ENCODE measurements around the gene CCDC74A. TPM values are rescaled to one million over a fixed set of nuclear protein-coding genes. Genes with fewer than 3 reads are reported as not detected.
A peak's percentile ranks its signal among the peaks of the same experiment; 100 is the strongest.
"Not testable (repeated sequence)": the region's sequence is repeated elsewhere in the genome, so short reads cannot be mapped to it uniquely, and the experiment has no call there.

The CCDC74A gene
- total RNA-seq, 1 experiment from 2014 or later: 29.9 TPM

GRCh38 chr2:131530626-131531344, 3.1 kb downstream of the CCDC74A start:
- ATAC-seq; CTCF ChIA-PET; BruUV-seq (replicated peaks): not testable (repeated sequence)

DNA sequence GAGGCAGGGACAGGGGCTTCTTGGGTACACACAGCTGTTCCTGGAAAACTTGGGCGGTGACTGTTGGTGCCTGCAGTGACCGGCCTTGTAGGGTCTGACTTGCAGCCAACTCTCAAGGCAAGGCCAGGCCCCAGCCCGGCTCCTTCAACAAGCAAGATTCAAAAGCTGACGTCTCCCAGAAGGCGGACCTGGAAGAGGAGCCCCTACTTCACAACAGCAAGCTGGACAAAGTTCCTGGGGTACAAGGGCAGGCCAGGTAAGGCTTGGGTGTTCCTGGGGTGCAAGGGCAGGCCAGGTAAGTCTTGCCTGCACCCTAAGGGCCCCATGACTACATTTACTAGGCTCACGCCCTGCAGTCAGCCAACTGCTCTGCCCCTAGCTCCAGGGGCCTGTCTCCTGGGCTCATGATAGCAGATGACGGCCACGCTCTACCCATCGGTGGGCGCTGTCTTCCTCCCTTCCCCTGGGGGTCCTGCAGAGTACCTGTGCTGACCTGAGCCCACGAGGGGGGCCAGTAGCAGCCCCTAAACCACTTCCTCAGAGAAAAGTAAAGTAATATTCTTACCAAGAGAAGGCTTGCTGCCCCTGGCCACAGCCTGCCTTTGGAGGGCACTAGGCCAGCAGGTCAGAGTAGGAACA, 4.0 kb downstream of the CCDC74A start:
- H3K9me3 ChIP-seq (ENCODE audit: control insufficient read depth, insufficient read depth, low read depth, low read length); H3K4me3 ChIP-seq (ENCODE audit: low read depth in 2 of 2, low read length in 2 of 2); BruUV-seq (replicated peaks); H3K36me3 ChIP-seq (ENCODE audit: control insufficient read depth, insufficient read depth, low read length); CTCF ChIA-PET; H3K27ac ChIP-seq (ENCODE audit: low read length); intact Hi-C loops (cut with micrococcal nuclease; ENCODE audit: unreplicated experiment); ATAC-seq; H3K27me3 ChIP-seq (ENCODE audit: control insufficient read depth, insufficient read depth, low read length); POLR2A ChIA-PET; DNase-seq (ENCODE audit: low read depth, low spot score); H3K4me1 ChIP-seq (ENCODE audit: control insufficient read depth, insufficient read depth, low read length); in situ Hi-C loops (cut with HindIII; ENCODE audit: low pct_unique_long_range_greater_than_20kb, low sequenced_read_pairs): not testable (repeated sequence)

More at GRCh38 chr2:131530626-131531344, 3.1 kb downstream of the CCDC74A start:
- POLR2A ChIA-PET; DNase-seq (ENCODE audit: low read depth, low spot score); intact Hi-C loops (cut with micrococcal nuclease; ENCODE audit: unreplicated experiment); H3K36me3 ChIP-seq (ENCODE audit: control insufficient read depth, insufficient read depth, low read length); H3K9me3 ChIP-seq (ENCODE audit: control insufficient read depth, insufficient read depth, low read depth, low read length); H3K27me3 ChIP-seq (ENCODE audit: control insufficient read depth, insufficient read depth, low read length); H3K4me1 ChIP-seq (ENCODE audit: control insufficient read depth, insufficient read depth, low read length); H3K27ac ChIP-seq (ENCODE audit: low read length); H3K4me3 ChIP-seq (ENCODE audit: low read depth in 2 of 2, low read length in 2 of 2); in situ Hi-C loops (cut with HindIII; ENCODE audit: low pct_unique_long_range_greater_than_20kb, low sequenced_read_pairs): not testable (repeated sequence)
- TF ChIP-seq CTCF (IDR thresholded peaks at IDR 0.05): peak; percentile 59

GRCh38 chr2:131532723-131533608, 5.3 kb downstream of the CCDC74A start:
- H3K36me3 ChIP-seq (ENCODE audit: control insufficient read depth, insufficient read depth, low read length); BruUV-seq (replicated peaks); DNase-seq (ENCODE audit: low read depth, low spot score); H3K27ac ChIP-seq (ENCODE audit: low read length); H3K4me1 ChIP-seq (ENCODE audit: control insufficient read depth, insufficient read depth, low read length); CTCF ChIA-PET; H3K27me3 ChIP-seq (ENCODE audit: control insufficient read depth, insufficient read depth, low read length); H3K9me3 ChIP-seq (ENCODE audit: control insufficient read depth, insufficient read depth, low read depth, low read length); in situ Hi-C loops (cut with HindIII; ENCODE audit: low pct_unique_long_range_greater_than_20kb, low sequenced_read_pairs); H3K4me3 ChIP-seq (ENCODE audit: low read depth in 2 of 2, low read length in 2 of 2); ATAC-seq; intact Hi-C loops (cut with micrococcal nuclease; ENCODE audit: unreplicated experiment); POLR2A ChIA-PET: not testable (repeated sequence)

- H3K36me3 ChIP-seq (ENCODE audit: control insufficient read depth, insufficient read depth, low read length); H3K4me3 ChIP-seq (ENCODE audit: low read depth in 2 of 2, low read length in 2 of 2); intact Hi-C loops (cut with micrococcal nuclease; ENCODE audit: unreplicated experiment); CTCF ChIA-PET; BruUV-seq (replicated peaks); in situ Hi-C loops (cut with HindIII; ENCODE audit: low pct_unique_long_range_greater_than_20kb, low sequenced_read_pairs); ATAC-seq; H3K27ac ChIP-seq (ENCODE audit: low read length); DNase-seq (ENCODE audit: low read depth, low spot score); H3K27me3 ChIP-seq (ENCODE audit: control insufficient read depth, insufficient read depth, low read length); H3K9me3 ChIP-seq (ENCODE audit: control insufficient read depth, insufficient read depth, low read depth, low read length); H3K4me1 ChIP-seq (ENCODE audit: control insufficient read depth, insufficient read depth, low read length); POLR2A ChIA-PET: not testable (repeated sequence)
These were observed 6.1 kb downstream of the CCDC74A start for GRCh38 chr2:131533609-131534316.

DNA sequence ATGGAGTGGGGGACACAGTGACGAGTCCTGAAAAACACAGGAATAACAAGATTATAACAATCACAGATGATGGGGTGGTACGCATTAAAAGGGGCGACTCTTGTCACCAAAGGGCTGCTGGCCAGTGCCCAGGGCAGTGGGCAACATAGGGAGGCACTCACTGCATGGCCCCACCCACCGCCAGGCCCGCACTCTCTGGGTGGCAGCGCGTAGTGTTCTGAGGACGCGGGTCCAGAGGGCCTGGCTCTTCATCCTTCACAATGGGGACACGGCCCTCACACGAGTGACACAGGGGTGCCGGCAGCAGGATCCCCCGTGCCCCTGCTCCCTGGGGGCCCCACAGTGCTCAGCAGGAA, 6.6 kb downstream of the CCDC74A start:
- H3K4me1 ChIP-seq (ENCODE audit: control insufficient read depth, insufficient read depth, low read length); H3K27ac ChIP-seq (ENCODE audit: low read length); BruUV-seq (replicated peaks); ATAC-seq; intact Hi-C loops (cut with micrococcal nuclease; ENCODE audit: unreplicated experiment); DNase-seq (ENCODE audit: low read depth, low spot score); POLR2A ChIA-PET; H3K27me3 ChIP-seq (ENCODE audit: control insufficient read depth, insufficient read depth, low read length); H3K4me3 ChIP-seq (ENCODE audit: low read depth in 2 of 2, low read length in 2 of 2); CTCF ChIA-PET; H3K9me3 ChIP-seq (ENCODE audit: control insufficient read depth, insufficient read depth, low read depth, low read length); in situ Hi-C loops (cut with HindIII; ENCODE audit: low pct_unique_long_range_greater_than_20kb, low sequenced_read_pairs); H3K36me3 ChIP-seq (ENCODE audit: control insufficient read depth, insufficient read depth, low read length): not testable (repeated sequence)

- CTCF ChIA-PET; H3K36me3 ChIP-seq (ENCODE audit: control insufficient read depth, insufficient read depth, low read length); H3K27me3 ChIP-seq (ENCODE audit: control insufficient read depth, insufficient read depth, low read length); POLR2A ChIA-PET; ATAC-seq; H3K4me1 ChIP-seq (ENCODE audit: control insufficient read depth, insufficient read depth, low read length); intact Hi-C loops (cut with micrococcal nuclease; ENCODE audit: unreplicated experiment); DNase-seq (ENCODE audit: low read depth, low spot score); BruUV-seq (replicated peaks); H3K9me3 ChIP-seq (ENCODE audit: control insufficient read depth, insufficient read depth, low read depth, low read length); in situ Hi-C loops (cut with HindIII; ENCODE audit: low pct_unique_long_range_greater_than_20kb, low sequenced_read_pairs); H3K27ac ChIP-seq (ENCODE audit: low read length); H3K4me3 ChIP-seq (ENCODE audit: low read depth in 2 of 2, low read length in 2 of 2): not testable (repeated sequence)
These were observed 7.3 kb downstream of the CCDC74A start for GRCh38 chr2:131534965-131535364.
